Measurements from ENCODE around the gene BRD3OS.
"Not testable (repeated sequence)": the region's sequence is repeated elsewhere in the genome, so short reads cannot be mapped to it uniquely, and the experiment has no call there.

The BRD3OS gene

GRCh38 chr9:134066526-134066912, 41.2 kb downstream of the BRD3OS start:
- no peak for DNase-seq

GRCh38 chr9:134066913-134067851, 41.9 kb downstream of the BRD3OS start:
- DNase-seq = no peak

- peak; percentile 62 for DNase-seq
These were observed 42.8 kb downstream of the BRD3OS start, which contains the start of gene BRD3 for GRCh38 chr9:134067904-134068743. BRD3 (minus strand) TSS chr9:134068026; CDS start chr9:134053477, 14,549 bp downstream.

- DNase-seq = no peak
These were observed 43.6 kb downstream of the BRD3OS start for GRCh38 chr9:134068744-134069479.

- no peak for DNase-seq
These were observed 44.5 kb downstream of the BRD3OS start for GRCh38 chr9:134069480-134070399.

- DNase-seq = no peak
These were observed 45.9 kb downstream of the BRD3OS start for GRCh38 chr9:134071149-134071548.

GRCh38 chr9:134072683-134073082, 47.4 kb downstream of the BRD3OS start:
- DNase-seq = not testable (repeated sequence)

GRCh38 chr9:134073500-134073899, 48.2 kb downstream of the BRD3OS start:
- DNase-seq = no peak

GRCh38 chr9:134075689-134076088, 50.4 kb downstream of the BRD3OS start:
- DNase-seq = not testable (repeated sequence)

GRCh38 chr9:134076644-134077043, 51.4 kb downstream of the BRD3OS start:
- no peak for DNase-seq
